GM19438 (cell line): Measurements from ENCODE around the gene SPNS2.

Experiments
- ATAC-seq: cut with Tn5 transposase; IDR thresholded peaks from one replicate; pipeline ENCODE4 v1.9.1; 2021; ENCODE audit warnings: low read depth; ENCODE audit not compliant: unreplicated experiment

SPNS2 gene

DNA sequence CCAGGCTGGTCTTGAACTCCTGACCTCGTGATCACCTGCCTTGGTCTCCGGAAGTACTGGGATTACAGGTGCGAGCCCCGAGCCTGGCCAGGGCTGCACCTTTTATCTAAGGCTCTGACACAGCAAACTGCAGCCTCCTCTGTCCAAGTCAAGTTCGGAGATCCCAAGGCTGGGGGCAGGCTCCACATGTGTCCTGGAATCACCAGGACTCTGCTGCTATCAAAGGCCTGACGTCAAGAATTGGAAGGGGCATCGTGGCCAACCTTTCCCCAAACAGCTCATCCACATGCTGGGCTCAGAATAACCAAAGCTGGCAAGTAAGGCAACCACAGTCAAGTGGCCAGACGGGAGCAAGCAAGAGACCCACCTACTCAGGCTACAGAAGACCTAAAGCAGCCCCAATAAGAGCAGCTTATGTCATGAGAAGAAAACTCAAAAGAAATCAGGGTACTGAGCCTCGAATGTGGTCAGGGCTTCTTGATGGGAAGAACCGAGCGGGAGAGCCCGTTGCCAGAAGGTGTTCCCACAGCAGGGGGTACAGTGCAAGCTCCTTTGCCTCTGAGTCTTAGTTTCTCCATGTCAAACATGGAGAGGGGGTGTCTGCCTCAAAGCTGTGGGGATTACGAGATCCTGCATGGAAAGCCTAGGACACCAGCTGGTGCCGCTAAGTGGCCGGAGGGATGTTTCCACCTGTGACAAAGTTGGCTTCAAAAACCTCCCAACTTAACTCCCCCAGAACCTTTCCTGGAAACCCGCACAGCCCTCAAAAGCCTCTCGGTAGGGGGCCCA is 48.6 kb downstream of the SPNS2 start:
- ATAC-seq, result no peak

DNA sequence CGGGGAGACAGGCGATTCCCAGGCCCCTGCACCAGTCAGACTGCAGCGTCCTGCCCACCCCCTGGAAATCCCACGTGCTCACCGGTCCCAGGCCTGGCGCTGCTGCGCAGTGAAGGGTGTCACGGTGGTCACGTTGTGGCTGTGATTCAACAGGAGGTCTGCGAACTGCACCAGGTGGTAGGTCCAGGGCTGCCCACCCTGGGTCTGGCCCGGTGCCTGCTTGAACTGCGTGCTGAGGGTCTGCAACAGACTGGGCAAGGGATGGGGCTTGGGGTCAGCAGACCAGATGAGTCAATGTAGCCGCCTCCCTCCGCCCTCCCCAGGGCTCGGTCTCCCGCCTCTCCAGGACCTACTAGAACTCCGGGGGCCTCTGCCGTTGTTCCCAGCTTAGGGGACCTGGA is 49.4 kb downstream of the SPNS2 start:
- no peak for ATAC-seq

- ATAC-seq, result no peak
These were observed 50.2 kb downstream of the SPNS2 start for GRCh38 chr17:4548721-4549531.

GRCh38 chr17:4549781-4550533 is 51.3 kb downstream of the SPNS2 start:
- no peak for ATAC-seq

- ATAC-seq, result no peak
These were observed 51.9 kb downstream of the SPNS2 start for GRCh38 chr17:4550534-4551039.

GRCh38 chr17:4551141-4551540 is 52.5 kb downstream of the SPNS2 start:
- ATAC-seq, result no peak

- ATAC-seq, result no peak
These were observed 53.3 kb downstream of the SPNS2 start for GRCh38 chr17:4551796-4552525.

DNA sequence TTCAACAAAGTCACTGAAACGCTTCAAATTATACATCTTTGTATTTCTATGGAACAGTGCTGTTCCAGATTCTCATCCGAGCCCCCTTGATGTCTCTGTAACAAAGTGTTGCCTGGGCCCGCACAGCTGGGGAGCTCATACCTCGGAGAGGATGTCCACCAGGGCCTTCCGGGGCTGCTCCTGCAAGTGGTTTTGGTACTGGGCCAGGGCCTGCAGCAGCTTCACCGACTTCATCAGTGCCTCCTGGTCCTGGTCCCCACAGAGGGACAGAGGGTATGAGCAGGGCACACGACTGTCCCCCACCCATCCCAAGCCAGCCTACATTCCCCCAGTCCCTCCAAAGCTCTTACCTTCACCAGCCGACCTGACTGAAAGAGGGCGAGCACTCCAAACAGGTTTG is 55.0 kb downstream of the SPNS2 start:
- no peak for ATAC-seq

GRCh38 chr17:4554441-4554996 is 55.8 kb downstream of the SPNS2 start:
- no peak for ATAC-seq

DNA sequence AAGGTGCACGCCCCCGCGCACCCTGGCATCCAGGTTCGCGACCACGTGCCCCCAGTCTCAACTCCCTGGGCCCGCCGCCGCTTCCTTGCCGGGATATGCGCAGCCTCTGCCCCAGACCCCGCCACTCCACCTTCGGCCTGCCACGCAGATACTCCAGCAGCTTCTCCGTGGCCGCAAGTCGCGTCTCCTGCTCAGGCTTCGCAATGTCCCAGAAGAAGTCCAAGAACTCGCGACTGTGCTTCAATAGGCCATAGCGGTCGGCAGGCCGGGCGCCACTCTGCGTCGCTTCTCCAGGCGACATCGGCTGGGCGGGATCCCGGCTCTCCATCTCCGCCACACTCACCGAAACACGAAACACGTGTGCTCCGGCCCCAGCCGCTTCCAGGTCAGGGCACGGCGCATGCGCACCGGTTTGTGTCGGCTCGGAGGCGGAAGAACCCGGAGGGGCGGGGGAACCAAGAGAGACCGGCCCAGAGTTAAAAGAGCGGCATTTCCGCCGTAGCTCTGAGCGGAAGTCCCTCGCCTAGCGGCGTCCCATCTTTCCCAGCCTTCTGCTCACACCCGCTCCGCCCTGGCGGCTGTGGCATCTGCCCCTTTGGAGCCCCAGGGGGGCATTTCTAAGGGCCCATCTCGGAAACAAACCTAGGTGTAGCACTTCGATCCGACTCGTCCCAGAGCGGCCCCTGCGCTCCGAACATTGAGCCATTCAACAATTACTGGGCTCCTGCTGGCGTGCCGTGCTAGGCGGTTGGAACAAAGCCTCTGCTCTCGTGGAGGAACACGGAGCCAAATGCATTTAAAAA is 56.5 kb downstream of the SPNS2 start, which contains the start of gene MYBBP1A:
TSS of gene MYBBP1A (minus strand) at position 388 of the 803 bp plus-strand sequence. CDS start at position 328, 60 bp downstream.
- ATAC-seq, result peak; percentile 74

- ATAC-seq, result no peak
These were observed 57.4 kb downstream of the SPNS2 start for GRCh38 chr17:4555873-4556759.

DNA sequence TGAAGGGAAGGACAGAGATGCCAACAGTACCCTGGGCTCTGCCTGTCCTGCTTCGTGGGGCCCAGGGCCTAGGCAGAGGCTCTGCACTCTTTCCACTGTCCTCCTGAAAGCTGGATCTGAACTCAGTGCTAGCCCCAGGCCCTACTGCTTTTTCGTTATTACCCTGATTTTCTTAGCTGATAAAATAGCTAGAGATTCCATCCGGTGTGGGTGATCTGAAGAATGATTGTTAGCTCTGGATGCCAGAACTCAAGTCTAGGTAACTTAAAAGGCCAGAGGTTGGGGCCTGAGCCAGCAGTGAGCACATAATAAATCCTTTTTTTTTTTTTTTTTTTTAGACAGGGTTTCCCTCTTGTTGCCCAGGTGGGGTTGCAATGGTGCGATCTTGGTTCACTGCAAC is 58.3 kb downstream of the SPNS2 start:
- ATAC-seq, result no peak

GRCh38 chr17:4557626-4558346 is 59.1 kb downstream of the SPNS2 start:
- ATAC-seq, result no peak

- no peak for ATAC-seq
These were observed 59.8 kb downstream of the SPNS2 start for GRCh38 chr17:4558347-4558971.

- no peak for ATAC-seq
These were observed 60.6 kb downstream of the SPNS2 start for GRCh38 chr17:4559139-4559791.

DNA sequence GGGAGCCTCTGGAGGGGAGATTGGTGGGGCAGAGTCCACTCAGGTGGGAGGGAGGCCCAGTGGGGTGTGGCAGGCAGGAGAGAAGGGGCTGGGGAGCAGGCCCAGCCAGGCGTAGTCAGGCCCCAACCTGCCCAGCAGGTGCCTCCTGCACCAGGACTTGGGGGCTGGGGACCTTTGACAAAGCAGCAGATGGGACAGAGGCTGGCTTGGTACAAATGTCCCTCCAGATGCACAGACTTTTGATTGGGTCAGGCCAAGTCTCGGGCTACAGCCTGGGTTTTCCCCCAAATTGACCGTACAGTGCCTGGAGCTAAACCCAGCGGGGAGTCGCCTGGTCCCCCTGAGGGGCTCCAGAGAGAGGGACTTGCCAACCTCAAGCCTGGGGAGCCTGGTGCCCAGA is 61.3 kb downstream of the SPNS2 start:
- ATAC-seq, result no peak
